Cardiac muscle cell (in vitro differentiated cells and primary cell): ENCODE results near the gene ANKRD37. TPM values are rescaled to one million over a fixed set of nuclear protein-coding genes. Genes with fewer than 3 reads are reported as not detected.

ENCODE experiments used
- DNase-seq, 2 donors: peaks; one replicate each; pipeline versions ENCODE4 v3.0.0 to v3.0.0-alpha.2; 2010 to 2017; ENCODE audit warnings: low read depth in 1 of 2, low spot score in 1 of 2
- H3K27ac ChIP-seq: fragments of 200-600 bp; sonication (generic); 2 replicates; pipeline ENCODE4 v1.5.1; 2016
- H3K27me3 ChIP-seq: fragments of 200-600 bp; sonication (generic); 2 replicates; pipeline ENCODE4 v1.6.0; 2016; ENCODE audit warnings: control low read depth
- H3K36me3 ChIP-seq: fragments of 200-600 bp; sonication (generic); 2 replicates; pipeline ENCODE4 v1.5.1; 2016; ENCODE audit warnings: control low read depth
- H3K4me1 ChIP-seq: fragments of 200-600 bp; sonication (generic); 2 replicates; pipeline ENCODE4 v1.8.1; 2017; ENCODE audit warnings: low read depth, mild to moderate bottlenecking, mixed run types
- H3K4me3 ChIP-seq: fragments of 200-600 bp; sonication (generic); 2 replicates; pipeline ENCODE4 v1.5.1; 2016; ENCODE audit warnings: mild to moderate bottlenecking
- H3K9me3 ChIP-seq: fragments of 200-600 bp; sonication (generic); 2 replicates; pipeline ENCODE4 v1.5.1; 2017; ENCODE audit warnings: low read depth, mild to moderate bottlenecking, control low read depth
- polyA plus RNA-seq: library from polyadenylated mRNA; unstranded; fragments of >200 nt; fragmentation: Nextera tagmentation; extraction: Ambion mirVana; gene quantifications from 2 replicates; pipeline ENCODE4 v1.2.1, GENCODE V29; 2016
- total RNA-seq: library from RNA; depleted of rRNA; stranded (reverse); fragments of >200 nt; gene quantifications from 2 replicates; pipeline ENCODE4 v1.2.3, GENCODE V29; 2016
- TF ChIP-seq, protein P1 (sequence below): IDR thresholded peaks from 2 replicates; pipeline ENCODE4 v1.5.1; 2012; ENCODE audit warnings: low read depth, mild to moderate bottlenecking, low read length

The ANKRD37 gene
- total and polyA plus RNA-seq, 2 experiments from 2014 or later, result 3.8 to 18.1 TPM

DNA sequence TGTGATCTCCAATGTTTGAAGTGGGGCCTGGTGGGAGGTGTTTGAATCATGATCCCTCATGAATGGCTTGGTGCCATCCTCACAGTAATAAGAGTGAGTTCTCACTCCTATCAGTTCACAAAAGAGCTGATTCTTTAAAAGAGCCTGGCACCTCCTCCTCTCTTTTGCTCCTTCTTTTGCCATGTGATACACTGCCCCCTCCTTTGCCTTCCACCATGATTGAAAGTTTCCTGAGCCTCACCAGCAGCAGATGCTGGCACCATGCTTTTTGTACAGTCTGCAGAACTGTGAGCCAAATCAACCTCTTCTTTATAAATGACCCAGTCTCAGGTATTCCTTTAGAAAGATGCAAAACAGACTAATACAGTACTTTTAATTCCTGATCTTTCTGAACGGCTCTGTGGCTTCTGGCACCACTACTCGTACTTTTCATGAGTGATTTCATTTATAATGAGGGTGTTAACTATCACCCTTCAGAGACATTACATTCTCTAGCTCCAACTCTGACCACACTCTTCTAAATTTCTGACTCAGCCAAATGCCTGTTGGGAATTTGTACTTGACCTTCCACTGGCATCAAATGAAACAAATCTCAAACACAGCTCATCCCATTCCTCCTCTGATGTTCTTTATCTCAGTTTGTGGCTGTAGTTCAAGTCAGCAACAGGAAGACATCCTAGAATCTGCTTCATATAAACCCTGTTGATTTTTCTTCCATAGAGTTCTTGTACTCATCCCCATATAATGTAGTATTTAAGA is 24.9 kb downstream of the ANKRD37 start:
- TF ChIP-seq, protein P1, sequence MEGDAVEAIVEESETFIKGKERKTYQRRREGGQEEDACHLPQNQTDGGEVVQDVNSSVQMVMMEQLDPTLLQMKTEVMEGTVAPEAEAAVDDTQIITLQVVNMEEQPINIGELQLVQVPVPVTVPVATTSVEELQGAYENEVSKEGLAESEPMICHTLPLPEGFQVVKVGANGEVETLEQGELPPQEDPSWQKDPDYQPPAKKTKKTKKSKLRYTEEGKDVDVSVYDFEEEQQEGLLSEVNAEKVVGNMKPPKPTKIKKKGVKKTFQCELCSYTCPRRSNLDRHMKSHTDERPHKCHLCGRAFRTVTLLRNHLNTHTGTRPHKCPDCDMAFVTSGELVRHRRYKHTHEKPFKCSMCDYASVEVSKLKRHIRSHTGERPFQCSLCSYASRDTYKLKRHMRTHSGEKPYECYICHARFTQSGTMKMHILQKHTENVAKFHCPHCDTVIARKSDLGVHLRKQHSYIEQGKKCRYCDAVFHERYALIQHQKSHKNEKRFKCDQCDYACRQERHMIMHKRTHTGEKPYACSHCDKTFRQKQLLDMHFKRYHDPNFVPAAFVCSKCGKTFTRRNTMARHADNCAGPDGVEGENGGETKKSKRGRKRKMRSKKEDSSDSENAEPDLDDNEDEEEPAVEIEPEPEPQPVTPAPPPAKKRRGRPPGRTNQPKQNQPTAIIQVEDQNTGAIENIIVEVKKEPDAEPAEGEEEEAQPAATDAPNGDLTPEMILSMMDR, result no peak
- DNase-seq, result peak in 1 of 2 donors; percentile 75
- Histone ChIP-seq H3K4me3 (no peak overlapping the region), H3K27ac (no peak overlapping the region), H3K36me3 (peaks cover 16% of the 10 kb centered on the region), H3K9me3 (no peaks in the 10 kb centered on the region), H3K4me1 (peaks cover 7% of the 10 kb centered on the region), H3K27me3 (no peaks in the 10 kb centered on the region)

DNA sequence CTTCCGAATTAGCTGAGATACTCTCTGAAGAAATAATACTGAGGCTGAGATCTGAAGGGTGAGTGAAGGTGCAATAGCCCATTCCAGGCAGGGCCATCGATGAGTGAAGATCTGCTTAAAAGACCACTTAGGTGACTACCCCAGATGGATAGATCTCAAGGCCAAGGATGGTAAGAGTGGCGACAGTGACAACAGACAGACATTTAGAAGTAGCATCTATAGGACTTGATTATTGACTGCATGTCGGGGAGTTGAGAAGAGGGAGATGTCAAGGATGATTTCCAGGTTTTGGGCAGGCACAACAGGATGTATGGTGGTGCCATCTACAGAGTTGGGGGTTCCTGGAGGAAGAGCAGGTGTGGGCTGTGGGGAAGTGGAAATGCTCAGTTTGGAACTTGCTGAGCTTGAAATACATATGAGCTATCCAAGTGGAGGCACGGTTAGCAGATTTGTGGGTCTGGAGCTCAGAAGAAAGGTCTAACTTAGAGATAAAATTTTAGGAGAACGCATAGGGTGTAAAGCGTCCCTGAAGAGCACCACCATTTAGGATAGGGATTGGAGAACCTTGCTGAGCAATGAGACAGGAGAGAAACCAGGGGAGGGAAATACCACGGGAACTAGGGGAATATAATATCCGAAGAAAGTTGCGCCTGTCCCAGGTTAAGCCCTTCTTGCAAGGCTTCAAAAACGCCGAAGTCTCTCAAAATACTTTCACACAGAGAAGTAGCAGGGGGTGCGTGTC is 28.4 kb downstream of the ANKRD37 start:
- H3K36me3 ChIP-seq, result peaks cover 4% of the 10 kb centered on the region
- H3K9me3 ChIP-seq, result no peaks in the 10 kb centered on the region
- H3K4me1 ChIP-seq, result peaks cover 7% of the 10 kb centered on the region
- H3K27me3 ChIP-seq, result no peaks in the 10 kb centered on the region
- H3K27ac ChIP-seq, result peak overlapping the region; percentile 98
- H3K4me3 ChIP-seq, result peak overlapping the region; percentile 76
- DNase-seq, result peak in 1 of 2 donors; percentile 2
- TF ChIP-seq, protein P1, result no peak

DNA sequence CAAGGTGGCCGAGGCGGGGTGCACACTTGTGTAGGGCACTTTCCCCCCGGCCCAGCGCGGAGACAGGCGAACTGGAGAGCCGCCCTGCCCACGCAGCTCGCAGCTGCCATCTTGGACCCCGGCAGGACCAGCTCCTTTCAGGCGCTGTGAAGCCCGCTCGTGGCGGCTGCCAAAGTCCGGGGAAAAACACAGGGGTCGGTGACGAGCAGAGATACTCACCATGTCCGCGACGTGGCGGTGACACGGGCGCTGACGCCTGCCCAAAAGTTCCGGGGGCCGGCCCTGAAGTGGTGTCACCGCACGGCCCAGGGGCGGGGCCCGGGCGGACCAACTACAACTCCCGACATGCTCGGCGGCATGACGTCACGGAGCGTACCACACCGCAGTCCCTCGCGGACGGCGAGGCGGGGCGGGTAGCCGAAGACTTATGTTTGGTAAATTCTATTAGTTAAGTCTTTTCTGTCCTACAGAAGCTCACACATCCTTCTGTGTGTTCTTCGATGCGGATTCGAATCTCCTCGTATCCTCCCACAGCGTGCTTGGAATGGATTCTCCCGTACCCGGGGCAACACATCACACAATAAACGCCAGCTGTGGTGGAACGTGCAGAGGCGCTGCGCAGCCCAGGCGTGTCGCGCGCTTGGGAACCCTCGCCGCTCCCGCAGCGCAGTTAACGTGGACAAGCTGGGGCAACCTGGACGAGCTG is 29.2 kb downstream of the ANKRD37 start, which contains the start of gene UFSP2:
Gene UFSP2, minus strand, starts transcription at position 318 of the 706 bp plus-strand sequence. Its CDS starts 96 bp downstream, at position 222.
- no peaks in the 10 kb centered on the region for H3K36me3 ChIP-seq
- no peaks in the 10 kb centered on the region for H3K27me3 ChIP-seq
- H3K27ac ChIP-seq, result peak within 1 kb of the TSS; percentile 98
- H3K9me3 ChIP-seq, result no peaks in the 10 kb centered on the region
- DNase-seq, result peak; percentile 88 to 94
- TF ChIP-seq, protein P1, result no peak
- peaks cover 7% of the 10 kb centered on the region for H3K4me1 ChIP-seq
- peak within 1 kb of the TSS; percentile 76 for H3K4me3 ChIP-seq

DNA sequence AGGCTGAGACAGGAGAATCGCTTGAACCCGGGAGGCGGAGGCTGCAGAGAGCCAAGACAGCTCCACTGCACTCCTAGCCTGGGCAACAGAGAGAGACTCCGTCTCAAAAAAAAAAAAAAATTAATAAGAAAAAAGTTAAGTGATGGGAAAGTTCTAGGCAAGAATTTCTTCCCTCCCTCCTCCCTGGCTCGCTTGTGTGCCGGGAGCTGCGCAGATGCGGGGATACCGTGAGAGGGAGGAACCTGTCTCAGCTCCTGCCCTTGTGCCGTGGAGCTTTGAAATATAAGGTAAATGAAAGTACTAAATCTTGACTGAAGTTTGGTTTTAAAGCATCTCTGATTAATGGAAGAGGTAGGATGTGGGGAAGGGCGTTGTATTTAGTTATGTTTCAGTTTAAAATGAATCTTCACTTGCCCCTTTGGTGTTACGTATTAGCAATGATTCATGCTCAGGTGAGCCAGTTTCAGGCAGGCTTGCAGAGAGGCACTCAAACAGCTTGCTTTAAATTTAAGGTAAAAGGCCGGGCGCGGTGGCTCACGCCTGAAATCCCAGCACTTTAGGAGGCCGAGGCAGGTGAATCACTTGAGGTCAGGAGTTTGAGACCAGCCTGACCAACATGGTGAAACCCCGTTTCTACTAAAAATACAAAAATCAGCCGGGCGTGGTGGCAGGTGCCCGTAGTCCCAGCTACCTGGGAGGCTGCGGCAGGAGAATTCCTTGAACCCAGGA is 30.5 kb downstream of the ANKRD37 start:
- Histone ChIP-seq H3K4me3 (no peak overlapping the region), H3K27me3 (no peaks in the 10 kb centered on the region), H3K4me1 (peaks cover 7% of the 10 kb centered on the region), H3K9me3 (no peaks in the 10 kb centered on the region), H3K36me3 (no peaks in the 10 kb centered on the region), H3K27ac (no peak overlapping the region)
- TF ChIP-seq, protein P1, result no peak
- no peak for DNase-seq

DNA sequence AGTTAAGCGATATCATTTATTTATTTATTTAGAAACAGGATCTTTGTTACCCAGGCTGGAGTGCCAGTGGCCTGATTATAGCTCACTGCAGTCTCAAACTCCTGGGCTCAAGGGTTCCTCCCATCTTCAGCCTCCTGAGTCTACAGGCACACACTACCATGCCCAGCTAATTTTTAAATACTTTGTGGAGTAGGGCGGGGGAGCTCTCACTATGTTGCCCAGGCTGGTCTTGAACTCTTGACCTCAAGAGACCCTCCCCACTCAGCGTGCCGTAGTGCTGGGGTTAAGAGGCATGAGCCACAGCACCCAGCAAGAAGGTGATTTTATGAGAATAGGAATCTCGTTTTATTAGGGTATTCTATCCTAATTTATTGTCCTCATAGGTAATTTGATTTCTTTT is 33.0 kb downstream of the ANKRD37 start:
- Histone ChIP-seq H3K4me3 (no peak overlapping the region), H3K4me1 (peaks cover 2% of the 10 kb centered on the region), H3K27ac (no peak overlapping the region), H3K27me3 (no peaks in the 10 kb centered on the region), H3K36me3 (no peaks in the 10 kb centered on the region), H3K9me3 (no peaks in the 10 kb centered on the region)
- TF ChIP-seq, protein P1, result no peak
- no peak for DNase-seq
